ENCODE measurements around the gene CCDC17. TPM values are rescaled to one million over a fixed set of nuclear protein-coding genes. Genes with fewer than 3 reads are reported as not detected.

CCDC17 gene
- total RNA-seq, 4 donors from 2014 or later, result 1.0 to 4.1 (median 1.3) TPM; not detected in 1

GRCh38 chr1:45643321-45643720, 19.5 kb upstream of the CCDC17 start:
- TF ChIP-seq CTCF (IDR thresholded peaks at IDR 0.05; ENCODE audit: low read depth), result no peak

GRCh38 chr1:45640293-45640692, 16.4 kb upstream of the CCDC17 start:
- TF ChIP-seq CTCF (IDR thresholded peaks at IDR 0.05; ENCODE audit: low read depth), result no peak

- TF ChIP-seq CTCF (IDR thresholded peaks at IDR 0.05; ENCODE audit: low read depth), result no peak
Measured at GRCh38 chr1:45635211-45635610, 11.4 kb upstream of the CCDC17 start.

- TF ChIP-seq CTCF (IDR thresholded peaks at IDR 0.05; ENCODE audit: low read depth), result no peak
Measured at GRCh38 chr1:45630429-45630828, 6.6 kb upstream of the CCDC17 start.

- no peak for TF ChIP-seq CTCF (IDR thresholded peaks at IDR 0.05; ENCODE audit: low read depth)
Measured at GRCh38 chr1:45629035-45629434, 5.2 kb upstream of the CCDC17 start.

- no peak for TF ChIP-seq CTCF (IDR thresholded peaks at IDR 0.05; ENCODE audit: low read depth)
Measured at GRCh38 chr1:45622524-45623394, 1.1 kb downstream of the CCDC17 start.

GRCh38 chr1:45621895-45622523, 1.8 kb downstream of the CCDC17 start:
- TF ChIP-seq CTCF (IDR thresholded peaks at IDR 0.05; ENCODE audit: low read depth), result no peak
